Measurements from ENCODE around the gene YOD1.

YOD1 gene

DNA sequence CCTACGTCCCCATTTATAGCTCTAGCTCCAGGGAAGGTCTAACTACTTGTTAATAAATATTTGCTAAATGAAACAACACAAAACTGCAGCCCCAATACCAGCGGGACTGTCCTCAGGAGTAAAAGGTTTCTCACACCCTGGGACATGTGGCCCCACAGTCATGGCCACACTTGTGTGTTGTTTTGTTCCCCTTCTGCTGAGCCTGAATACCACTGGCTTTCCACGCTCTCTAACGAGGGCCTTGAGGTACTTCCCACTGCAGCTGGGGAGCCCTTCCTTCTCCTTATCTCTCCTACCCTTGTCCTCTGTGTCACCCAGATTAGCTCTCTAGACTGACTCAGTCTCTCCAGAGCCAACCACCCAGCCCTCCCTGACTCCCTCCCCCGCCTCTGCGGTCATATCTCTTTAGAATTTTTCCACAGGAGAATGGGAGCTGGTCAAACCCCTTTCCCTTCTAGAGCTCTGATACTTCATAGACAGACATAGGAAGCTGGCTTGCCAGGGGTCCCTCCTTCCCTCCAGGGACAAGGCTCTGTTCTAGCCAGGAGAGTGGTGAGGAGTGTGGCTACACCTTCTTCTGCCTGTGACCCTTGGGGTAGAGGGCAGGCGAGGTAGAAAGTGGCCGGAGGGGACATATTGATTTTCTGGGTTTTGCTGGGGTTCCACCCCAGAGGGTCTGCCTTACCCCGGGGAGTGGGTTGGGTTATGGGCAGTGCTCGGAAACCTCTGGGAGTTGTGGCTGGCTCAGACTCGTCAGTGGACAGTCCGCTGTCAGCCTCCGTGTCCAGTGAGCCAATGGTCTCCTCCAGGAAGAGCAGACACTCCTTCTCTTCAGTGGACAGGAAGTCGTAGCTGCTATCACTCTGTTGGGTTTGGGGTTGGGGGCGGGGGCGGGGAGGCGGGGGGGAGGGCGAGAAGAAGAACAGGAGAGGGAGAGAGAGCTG, 26.5 kb downstream of the YOD1 start:
- DNase-seq = no peak

DNA sequence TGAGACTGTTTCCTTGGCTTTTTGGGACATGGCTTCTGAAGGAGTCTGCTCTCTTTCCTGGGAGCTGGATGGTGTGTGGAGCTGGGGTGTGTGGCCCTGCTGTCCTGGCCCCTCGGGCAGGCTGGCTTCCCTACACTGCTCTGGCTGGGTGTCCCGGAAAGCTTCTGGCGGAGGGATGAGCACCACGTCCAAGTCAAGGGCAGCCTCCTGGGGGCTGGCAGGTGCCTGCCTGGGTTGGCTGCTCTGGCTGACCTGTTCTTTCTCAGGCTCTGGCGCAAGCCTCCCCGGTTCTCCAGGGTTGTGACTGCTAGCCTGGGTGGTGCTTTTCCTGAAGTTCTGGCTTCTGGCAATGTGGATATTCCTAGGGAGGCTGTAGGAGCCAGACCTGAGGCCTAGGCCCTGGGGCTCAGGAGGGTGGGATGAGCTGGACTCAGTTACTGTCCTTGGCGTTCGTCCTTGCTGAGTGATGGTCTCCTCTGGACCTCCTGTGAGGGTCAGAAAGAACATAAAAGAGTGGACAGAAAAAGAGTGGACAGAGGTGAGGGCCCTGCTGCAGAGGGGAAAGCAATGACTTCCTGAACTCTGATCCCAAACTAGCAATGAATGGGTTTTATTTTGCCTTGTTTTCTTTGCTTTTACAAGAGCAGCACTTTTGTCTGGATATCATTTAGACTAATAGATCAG, 27.9 kb downstream of the YOD1 start:
- DNase-seq = no peak

DNA sequence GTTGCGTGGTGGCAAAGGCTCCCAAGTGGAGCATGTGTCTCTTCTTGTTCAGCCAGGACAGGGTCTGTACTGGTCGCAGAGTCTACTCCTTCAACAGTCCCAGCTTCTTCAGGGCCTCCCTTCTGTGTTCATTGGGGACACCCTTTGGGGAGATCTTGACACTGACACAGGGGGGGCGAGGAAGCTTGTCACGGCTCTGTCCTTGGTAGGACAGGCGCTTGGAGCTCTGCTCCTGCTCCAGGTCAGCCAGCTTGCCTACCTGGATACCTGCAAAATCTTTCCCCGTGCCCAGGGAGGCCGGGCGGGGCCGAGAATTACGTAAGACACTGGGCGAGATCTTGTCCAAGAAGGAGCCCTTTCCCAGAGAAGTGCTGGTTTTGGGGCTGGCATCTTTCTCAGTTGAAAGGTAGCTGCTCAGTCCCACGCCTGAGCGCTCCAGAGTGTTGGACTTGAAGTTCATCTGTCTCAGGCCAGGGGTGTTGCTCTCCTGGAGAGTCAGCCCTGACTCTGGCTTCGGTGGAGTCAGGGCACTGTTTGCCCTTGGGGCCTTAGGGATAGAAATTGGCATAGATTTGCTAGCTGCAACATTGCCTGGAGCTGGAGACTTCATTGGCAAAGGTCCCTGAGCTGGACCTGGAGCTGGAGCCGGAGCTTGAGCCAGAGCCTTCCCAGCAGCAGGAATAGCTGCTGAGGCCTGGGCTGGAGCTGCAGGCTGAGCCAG, 29.0 kb downstream of the YOD1 start:
- no peak for DNase-seq

DNA sequence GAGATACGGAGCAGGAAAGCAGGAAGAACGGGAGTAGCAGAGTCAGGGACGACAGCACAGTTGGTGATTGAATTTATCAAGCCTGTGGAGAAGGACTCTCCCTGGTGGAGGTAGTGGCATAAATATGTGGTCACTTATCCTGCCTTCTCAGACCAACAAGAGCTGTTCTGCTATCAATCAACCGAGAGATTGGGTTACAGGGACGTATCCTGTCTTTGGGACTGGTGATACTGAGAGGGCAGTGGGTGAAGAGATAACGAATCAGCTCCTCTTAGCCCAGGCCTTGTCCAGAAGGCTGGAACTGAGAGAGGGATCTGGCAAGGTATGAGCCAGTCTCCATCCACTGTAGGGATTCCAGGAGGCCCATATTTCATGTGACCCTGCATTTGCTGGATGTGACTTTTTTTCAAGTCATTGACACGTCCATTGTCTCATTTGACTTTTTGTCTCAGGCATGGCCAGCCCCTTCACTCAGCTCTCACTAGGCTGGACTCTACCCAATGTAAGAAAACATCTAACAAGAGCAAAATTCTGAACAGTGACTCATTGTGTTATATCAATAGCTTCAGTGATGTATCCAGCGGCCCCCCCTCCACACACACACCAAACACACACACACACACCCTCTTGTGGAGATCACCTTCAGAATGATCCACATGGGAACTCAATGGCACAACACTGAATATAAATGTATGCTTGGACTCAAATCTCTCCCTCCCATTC, 29.7 kb downstream of the YOD1 start:
- no peak for DNase-seq

DNA sequence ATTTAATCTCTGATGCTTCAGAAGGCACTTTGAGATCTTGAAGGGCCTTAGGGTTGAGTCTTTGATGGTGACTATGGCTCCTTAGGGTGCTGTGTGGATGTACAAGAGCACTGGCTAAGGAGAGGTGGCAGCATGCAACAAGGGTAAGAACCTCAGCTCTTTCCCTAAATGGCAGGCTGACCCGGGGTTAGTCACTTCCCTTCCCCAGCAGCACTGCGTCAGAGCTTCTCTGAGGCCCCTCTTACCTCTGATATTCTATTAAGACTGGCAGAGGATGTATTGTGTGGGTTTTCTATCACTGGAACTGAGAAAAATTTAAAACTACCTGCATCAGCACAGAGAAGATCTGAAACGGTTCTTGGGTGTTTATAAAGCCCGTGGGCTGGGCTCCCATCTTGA, 30.3 kb downstream of the YOD1 start:
- no peak for DNase-seq

GRCh38 chr1:207020065-207020708, 30.8 kb downstream of the YOD1 start:
- no peak for DNase-seq

GRCh38 chr1:207019661-207020060, 31.3 kb downstream of the YOD1 start:
- DNase-seq = no peak

- DNase-seq = no peak
These were observed 31.8 kb downstream of the YOD1 start for GRCh38 chr1:207019161-207019560.

GRCh38 chr1:207018707-207019106, 32.3 kb downstream of the YOD1 start:
- DNase-seq = no peak

GRCh38 chr1:207017615-207018559, 33.1 kb downstream of the YOD1 start:
- DNase-seq = no peak

- DNase-seq = no peak
These were observed 35.2 kb downstream of the YOD1 start for GRCh38 chr1:207015791-207016190.

- no peak for DNase-seq
These were observed 36.3 kb downstream of the YOD1 start for GRCh38 chr1:207014728-207015127.

DNA sequence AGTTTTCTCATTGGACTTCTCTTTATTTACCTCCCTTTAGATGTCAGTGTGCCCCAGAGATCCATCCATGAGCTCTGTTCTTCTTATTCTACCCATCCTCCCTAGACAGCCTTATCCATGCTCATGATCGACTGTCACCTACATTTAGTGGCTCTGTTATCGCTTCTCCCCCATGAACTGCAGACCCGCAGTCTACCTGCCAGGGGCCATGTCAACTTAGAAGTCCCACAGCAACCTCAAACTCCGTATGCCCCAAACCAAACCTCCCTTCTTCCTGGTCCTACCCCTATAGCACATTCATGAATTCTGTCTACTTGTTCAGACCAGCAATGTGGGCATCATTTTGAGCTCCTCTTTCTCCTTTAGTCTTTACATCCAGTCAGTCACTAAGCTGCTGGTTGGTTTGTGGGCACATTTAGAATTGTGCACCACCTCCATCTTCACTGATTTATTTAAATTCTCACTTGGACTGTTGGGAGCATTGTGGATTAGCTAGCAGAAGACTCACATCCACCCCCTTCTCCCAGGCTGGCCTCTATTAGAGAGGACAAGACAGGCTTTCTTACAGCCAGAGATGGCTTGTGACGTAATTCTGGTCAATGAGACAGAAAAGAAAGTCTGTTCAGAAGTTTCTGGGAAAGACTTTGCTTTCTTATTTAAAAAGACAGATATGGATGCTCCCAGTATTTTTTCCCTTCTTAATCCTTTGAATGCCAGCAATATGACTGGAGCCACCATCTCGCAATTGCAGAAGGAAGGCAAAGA, 37.5 kb downstream of the YOD1 start:
- DNase-seq = no peak

DNA sequence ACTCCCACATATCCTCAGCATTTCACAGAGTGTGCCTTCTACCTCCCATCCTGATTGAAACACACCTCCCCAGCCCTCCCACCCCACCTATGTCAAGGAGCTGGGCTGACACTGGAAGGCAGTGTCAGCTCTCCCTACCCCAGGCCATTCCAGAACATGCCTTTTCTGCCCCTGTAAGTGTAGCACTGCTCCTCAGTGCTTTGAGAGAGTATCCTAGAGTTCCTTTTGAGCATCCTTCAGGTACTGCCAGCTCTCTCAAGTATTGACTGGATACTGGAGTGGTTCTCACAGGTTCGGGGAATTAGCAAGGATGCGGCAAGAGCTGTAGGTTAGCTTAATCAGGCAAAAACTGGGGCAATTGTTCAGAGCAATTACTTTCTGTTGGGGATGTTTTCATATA, 40.3 kb downstream of the YOD1 start:
- DNase-seq = no peak

DNA sequence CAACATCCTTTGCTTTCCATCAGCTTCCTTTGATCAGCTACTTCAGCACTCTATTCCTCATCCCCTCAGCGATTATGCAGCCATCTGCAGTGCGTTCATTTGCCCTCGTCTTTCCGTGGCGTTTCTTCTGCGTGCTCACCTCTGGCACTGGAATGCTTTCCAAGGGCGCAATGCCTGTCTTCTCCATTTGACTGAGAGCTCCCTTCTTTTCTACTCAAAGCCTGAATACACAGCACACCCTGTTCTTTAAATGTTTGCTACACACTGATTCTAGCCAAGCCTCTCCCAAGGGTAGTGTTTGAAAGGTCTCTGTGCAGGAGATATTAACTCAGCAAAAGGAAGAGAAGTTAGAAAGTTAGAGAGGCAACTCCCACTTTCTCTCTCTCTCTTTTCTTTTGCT, 41.1 kb downstream of the YOD1 start:
- no peak for DNase-seq

GRCh38 chr1:207009182-207009850, 41.7 kb downstream of the YOD1 start:
- no peak for DNase-seq

GRCh38 chr1:207007352-207008033, 43.5 kb downstream of the YOD1 start:
- DNase-seq = no peak

GRCh38 chr1:207006914-207007313, 44.1 kb downstream of the YOD1 start:
- no peak for DNase-seq

- no peak for DNase-seq
These were observed 44.9 kb downstream of the YOD1 start for GRCh38 chr1:207006083-207006482.
